Loucy (cell line): ENCODE measurements around the gene APBB1.
A peak's percentile ranks its signal among the peaks of the same experiment; 100 is the strongest.

Experiments used
- H2AFZ ChIP-seq: fragments of 200-600 bp; sonication (generic); 2 replicates; pipeline ENCODE4 v1.6.0; 2016; ENCODE audit warnings: antibody characterized with exemption, mild to moderate bottlenecking, low read length, moderate library complexity
- H3F3A ChIP-seq: fragments of 200-600 bp; 2 replicates; pipeline ENCODE4 v1.6.0; 2016; ENCODE audit warnings: antibody characterized with exemption, low read depth, mild to moderate bottlenecking
- H3K27me3 ChIP-seq: fragments of 200-600 bp; sonication (generic); 2 replicates; pipeline ENCODE4 v1.6.1; 2014; ENCODE audit warnings: low read length, mild to moderate bottlenecking; ENCODE audit not compliant: insufficient read depth, poor library complexity, severe bottlenecking
- H3K36me3 ChIP-seq: fragments of 200-600 bp; sonication (generic); 2 replicates; pipeline ENCODE4 v1.6.1; 2016; ENCODE audit warnings: low read length; ENCODE audit not compliant: insufficient read depth
- H3K4me1 ChIP-seq: fragments of 200-600 bp; sonication (generic); 2 replicates; pipeline ENCODE4 v1.5.1; 2014; ENCODE audit warnings: low read length, mild to moderate bottlenecking; ENCODE audit not compliant: insufficient read depth, poor library complexity, severe bottlenecking
- H3K4me2 ChIP-seq: fragments of 200-600 bp; sonication (generic); 2 replicates; pipeline ENCODE4 v1.6.0; 2014; ENCODE audit warnings: antibody characterized with exemption, low read length, low read depth, mild to moderate bottlenecking; ENCODE audit not compliant: poor library complexity, severe bottlenecking
- H3K4me3 ChIP-seq: fragments of 200-600 bp; sonication (generic); 2 replicates; pipeline ENCODE4 v1.5.1; 2014; ENCODE audit warnings: low read length, mild to moderate bottlenecking, mixed read lengths; ENCODE audit not compliant: poor library complexity, severe bottlenecking
- H3K79me2 ChIP-seq: fragments of 200-600 bp; sonication (generic); 2 replicates; pipeline ENCODE4 v1.6.1; 2014; ENCODE audit warnings: low read length; ENCODE audit not compliant: insufficient read depth
- H3K9ac ChIP-seq: fragments of 200-600 bp; sonication (generic); 2 replicates; pipeline ENCODE4 v1.6.0; 2014; ENCODE audit warnings: mild to moderate bottlenecking, low read depth, low read length, moderate library complexity; ENCODE audit not compliant: poor library complexity, severe bottlenecking
- H3K9me2 ChIP-seq: fragments of 200-600 bp; sonication (generic); replicated peaks from 2 replicates; pipeline ENCODE4 v1.6.1; 2016; ENCODE audit warnings: low read depth, low read length, mixed read lengths
- H3K9me3 ChIP-seq: fragments of 200-600 bp; sonication (generic); 2 replicates; pipeline ENCODE4 v1.6.1; 2014; ENCODE audit warnings: mild to moderate bottlenecking, antibody characterized with exemption, low read length, low read depth; ENCODE audit not compliant: insufficient read depth
- H4K20me1 ChIP-seq: fragments of 200-600 bp; sonication (generic); 2 replicates; pipeline ENCODE4 v1.6.0; 2014; ENCODE audit warnings: antibody characterized with exemption, low read length, mild to moderate bottlenecking; ENCODE audit not compliant: insufficient read depth, poor library complexity, severe bottlenecking
- CTCF ChIP-seq: fragments of 200-600 bp; sonication (generic); conservative IDR thresholded peaks from 2 replicates; pipeline ENCODE4 v1.5.1; 2014; ENCODE audit warnings: mild to moderate bottlenecking, antibody characterized with exemption, low read length
- EZH2phosphoT487 ChIP-seq: fragments of 200-600 bp; IDR thresholded peaks from 2 replicates; pipeline ENCODE4 v1.6.1; 2018; ENCODE audit warnings: antibody characterized with exemption, mild to moderate bottlenecking, moderate library complexity, borderline replicate concordance

Gene APBB1

DNA sequence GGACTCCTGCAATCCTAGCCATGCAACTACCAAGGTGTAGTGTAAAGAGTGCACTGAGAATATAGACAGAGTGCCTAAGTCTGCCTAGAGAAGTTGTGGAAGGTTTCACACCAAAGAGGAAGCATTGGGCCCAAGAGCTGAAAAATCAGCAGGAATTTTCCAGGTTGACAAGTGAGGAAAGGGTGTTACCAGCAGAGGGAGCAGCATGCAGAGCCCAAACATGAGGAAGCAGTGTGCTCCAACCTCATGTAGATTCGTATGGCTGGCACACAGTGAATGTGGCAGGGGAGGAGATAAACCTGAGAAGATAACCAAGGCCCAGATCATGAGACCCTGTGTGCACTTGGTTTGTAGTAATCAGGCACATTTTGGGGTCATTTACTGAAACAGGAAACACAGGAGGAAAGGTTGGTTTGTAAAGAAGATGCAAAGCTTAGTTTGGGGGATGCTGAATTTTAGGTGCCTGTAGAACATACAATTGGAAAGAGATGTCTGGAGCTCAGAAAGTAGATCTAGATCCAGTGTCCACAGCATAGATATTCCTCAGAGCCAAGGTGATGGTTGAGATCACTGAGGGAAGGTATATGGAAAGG is 20.2 kb upstream of the APBB1 start:
- no peak for TF ChIP-seq EZH2phosphoT487
- TF ChIP-seq CTCF = peak; percentile 86
- H3K4me1 ChIP-seq = peaks cover 20% of the 10 kb centered on the region
- peak overlapping the region; percentile 91 for H2AFZ ChIP-seq
- H4K20me1 ChIP-seq = no peaks in the 10 kb centered on the region
- no peaks in the 10 kb centered on the region for H3F3A ChIP-seq
- no peaks in the 10 kb centered on the region for H3K9me3 ChIP-seq
- no peaks in the 10 kb centered on the region for H3K36me3 ChIP-seq
- no peak overlapping the region for H3K9ac ChIP-seq
- no peaks in the 10 kb centered on the region for H3K9me2 ChIP-seq
- peak overlapping the region; percentile 19 for H3K4me2 ChIP-seq
- H3K4me3 ChIP-seq = no peak overlapping the region
- no peaks in the 10 kb centered on the region for H3K79me2 ChIP-seq
- no peaks in the 10 kb centered on the region for H3K27me3 ChIP-seq

DNA sequence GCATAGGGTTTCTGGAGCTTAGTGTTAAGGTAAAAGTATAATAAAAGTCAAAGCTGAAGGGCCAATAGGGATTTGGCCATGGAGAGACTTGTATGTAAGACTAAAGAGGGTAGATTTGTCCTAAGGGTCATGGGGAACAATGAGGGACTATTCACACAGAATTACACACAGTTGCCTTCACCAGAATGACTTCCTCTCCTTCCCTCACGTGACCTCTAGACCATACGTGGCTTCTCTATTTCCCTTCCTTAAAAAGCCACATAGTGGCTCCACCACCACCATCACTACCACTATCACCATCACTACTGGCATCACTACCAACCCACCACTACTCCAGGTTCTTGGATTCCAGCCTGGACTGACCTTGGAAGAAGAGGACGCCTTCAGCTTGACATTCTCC is 19.1 kb upstream of the APBB1 start:
- Histone ChIP-seq H3K9ac (no peak overlapping the region), H4K20me1 (no peaks in the 10 kb centered on the region), H3K9me2 (no peaks in the 10 kb centered on the region), H2AFZ (no peak overlapping the region; the same call in 1 of the 2 replicates), H3K36me3 (no peaks in the 10 kb centered on the region), H3K4me1 (peaks cover 20% of the 10 kb centered on the region), H3K79me2 (no peaks in the 10 kb centered on the region), H3F3A (no peaks in the 10 kb centered on the region), H3K4me2 (peak overlapping the region; percentile 19), H3K27me3 (no peaks in the 10 kb centered on the region), H3K4me3 (no peak overlapping the region), H3K9me3 (no peaks in the 10 kb centered on the region)
- TF ChIP-seq CTCF = no peak
- TF ChIP-seq EZH2phosphoT487 = no peak

GRCh38 chr11:6437423-6437822 is 18.5 kb upstream of the APBB1 start:
- Histone ChIP-seq H3F3A (no peaks in the 10 kb centered on the region), H2AFZ (no peak overlapping the region; the same call in 1 of the 2 replicates), H3K4me2 (no peak overlapping the region), H3K9ac (no peak overlapping the region), H4K20me1 (no peaks in the 10 kb centered on the region), H3K4me3 (no peak overlapping the region), H3K9me2 (no peaks in the 10 kb centered on the region), H3K36me3 (no peaks in the 10 kb centered on the region), H3K9me3 (no peaks in the 10 kb centered on the region), H3K27me3 (no peaks in the 10 kb centered on the region), H3K79me2 (no peaks in the 10 kb centered on the region), H3K4me1 (peaks cover 20% of the 10 kb centered on the region)
- TF ChIP-seq CTCF (no peak), EZH2phosphoT487 (no peak)
